PC-9 (cell line): Measurements from ENCODE around the gene RPS6KA5. TPM values are rescaled to one million over a fixed set of nuclear protein-coding genes. Genes with fewer than 3 reads are reported as not detected.

Source experiments
- BruUV-seq: library from RNA; stranded (reverse); fragments of 400-500 nt; replicated peaks from 2 replicates; lab custom pipeline; 2021; lab: Mats Ljungman, UMichigan
- CTCF ChIA-PET: fragments of 300-600 bp; sonication (Branson Sonifier 250); formaldehyde crosslinking; loops from one replicate; lab custom pipeline; 2022; ENCODE audit warnings: antibody characterized with exemption; lab: Charles Lee
- POLR2A ChIA-PET: fragments of 300-600 bp; sonication (Branson Sonifier 250); formaldehyde crosslinking; loops from one replicate; lab custom pipeline; 2022; ENCODE audit warnings: antibody characterized with exemption; ENCODE audit not compliant: unreplicated experiment; lab: Charles Lee
- DNase-seq, 2 experiments: peaks; one replicate each; pipeline versions ENCODE4 v3.0.0 to v3.0.0-alpha.2; 2015 to 2022; ENCODE audit warnings: mixed read lengths in 1 of 2
- H2AFZ ChIP-seq: fragments of 200-600 bp; sonication (generic); 2 replicates; pipeline ENCODE4 v1.8.1; 2017; ENCODE audit warnings: antibody characterized with exemption
- H3F3A ChIP-seq: fragments of 200-600 bp; sonication (generic); 2 replicates; pipeline ENCODE4 v1.8.1; 2017; ENCODE audit warnings: antibody characterized with exemption, mild to moderate bottlenecking, low read depth; ENCODE audit not compliant: insufficient read depth
- H3K27ac ChIP-seq: fragments of 200-600 bp; sonication (generic); 2 replicates; pipeline ENCODE4 v1.6.1; 2016; ENCODE audit warnings: mixed run types
- H3K27me3 ChIP-seq: fragments of 200-600 bp; sonication (generic); 2 replicates; pipeline ENCODE4 v1.6.1; 2016; ENCODE audit warnings: low read depth, mixed run types; ENCODE audit not compliant: insufficient read depth
- H3K36me3 ChIP-seq: fragments of 200-600 bp; sonication (generic); 2 replicates; pipeline ENCODE4 v1.6.1; 2016; ENCODE audit warnings: low read depth, mixed run types
- H3K4me1 ChIP-seq: fragments of 200-600 bp; sonication (generic); replicated peaks from 2 replicates; pipeline ENCODE4 v1.6.1; 2016; ENCODE audit warnings: mixed run types; ENCODE audit not compliant: insufficient read depth
- H3K4me2 ChIP-seq: fragments of 200-600 bp; sonication (generic); 2 replicates; pipeline ENCODE4 v1.6.1; 2017; ENCODE audit warnings: mixed run types
- H3K4me3 ChIP-seq: fragments of 200-600 bp; sonication (generic); 2 replicates; pipeline ENCODE4 v1.6.1; 2016; ENCODE audit warnings: mixed run types
- H3K79me2 ChIP-seq: fragments of 200-600 bp; sonication (generic); 2 replicates; pipeline ENCODE4 v1.6.1; 2017; ENCODE audit warnings: low read depth, mixed run types
- H3K9me2 ChIP-seq: fragments of 200-600 bp; sonication (generic); 2 replicates; pipeline ENCODE4 v1.8.1; 2017; ENCODE audit warnings: mild to moderate bottlenecking; ENCODE audit not compliant: insufficient read depth
- H3K9me3 ChIP-seq: fragments of 200-600 bp; sonication (generic); 2 replicates; pipeline ENCODE4 v1.8.1; 2016; ENCODE audit warnings: low read depth; ENCODE audit not compliant: insufficient read depth
- H4K20me1 ChIP-seq: fragments of 200-600 bp; sonication (generic); 2 replicates; pipeline ENCODE4 v1.8.1; 2017; ENCODE audit not compliant: insufficient read depth
- CTCF ChIP-seq: fragments of 200-600 bp; sonication (generic); conservative IDR thresholded peaks from 2 replicates; pipeline ENCODE4 v1.6.1; 2017; ENCODE audit warnings: mixed run types, antibody characterized with exemption, mild to moderate bottlenecking, moderate library complexity
- EZH2 ChIP-seq: fragments of 200-600 bp; sonication (generic); IDR thresholded peaks from 2 replicates; pipeline ENCODE4 v1.8.0; 2017; ENCODE audit warnings: antibody characterized with exemption, low read depth
- intact Hi-C: fragments of 100-400 bp; cut with micrococcal nuclease; formaldehyde crosslinking; loops from one replicate; pipeline ENCODE4 v1.10.0; 2022; ENCODE audit not compliant: unreplicated experiment
- total RNA-seq: library from RNA; stranded (reverse); gene quantifications from 2 replicates; pipeline ENCODE4 v1.2.3, GENCODE V29; 2021

RPS6KA5 gene
- total RNA-seq, 1 experiment from 2014 or later, result 3.5 TPM

- Histone ChIP-seq H3K4me3 (no peak overlapping the region), H3F3A (no peaks in the 10 kb centered on the region), H3K79me2 (no peaks in the 10 kb centered on the region), H3K4me2 (no peak overlapping the region), H3K27me3 (no peaks in the 10 kb centered on the region), H3K27ac (no peak overlapping the region), H2AFZ (no peak overlapping the region), H3K4me1 (no peaks in the 10 kb centered on the region), H3K9me2 (no peaks in the 10 kb centered on the region), H3K36me3 (no peaks in the 10 kb centered on the region), H3K9me3 (no peaks in the 10 kb centered on the region), H4K20me1 (no peaks in the 10 kb centered on the region)
- CTCF ChIA-PET, result no interaction called here
- intact Hi-C loops, result no loop called here
- no peak for DNase-seq
- TF ChIP-seq CTCF, result no peak
- TF ChIP-seq EZH2, result no peak
- POLR2A ChIA-PET, result no interaction called here
- BruUV-seq, result no TSS peak
Measured at GRCh38 chr14:90807060-90807459, 253.4 kb downstream of the RPS6KA5 start.

GRCh38 chr14:90805662-90806540, 254.5 kb downstream of the RPS6KA5 start:
- ChIA-PET POLR2A (no interaction called here), CTCF (no interaction called here)
- no peaks in the 10 kb centered on the region for H3K27me3 ChIP-seq
- intact Hi-C loops, result no loop called here
- DNase-seq, result no peak
- no peak overlapping the region for H2AFZ ChIP-seq
- H3K79me2 ChIP-seq, result no peaks in the 10 kb centered on the region
- no peaks in the 10 kb centered on the region for H3K4me1 ChIP-seq
- no TSS peak for BruUV-seq
- H3K4me2 ChIP-seq, result no peak overlapping the region
- no peaks in the 10 kb centered on the region for H4K20me1 ChIP-seq
- no peaks in the 10 kb centered on the region for H3K9me3 ChIP-seq
- H3K9me2 ChIP-seq, result no peaks in the 10 kb centered on the region
- TF ChIP-seq CTCF (no peak), EZH2 (no peak)
- no peak overlapping the region for H3K27ac ChIP-seq
- no peaks in the 10 kb centered on the region for H3K36me3 ChIP-seq
- no peak overlapping the region for H3K4me3 ChIP-seq
- no peaks in the 10 kb centered on the region for H3F3A ChIP-seq

GRCh38 chr14:90805084-90805391, 255.4 kb downstream of the RPS6KA5 start:
- BruUV-seq, result no TSS peak
- intact Hi-C loops, result no loop called here
- no peak for DNase-seq

More at GRCh38 chr14:90805084-90805391, 255.4 kb downstream of the RPS6KA5 start:
- H3K79me2 ChIP-seq, result no peaks in the 10 kb centered on the region
- H3K27me3 ChIP-seq, result no peaks in the 10 kb centered on the region
- H3K9me2 ChIP-seq, result no peaks in the 10 kb centered on the region
- H4K20me1 ChIP-seq, result no peaks in the 10 kb centered on the region
- ChIA-PET CTCF (no interaction called here), POLR2A (no interaction called here)
- TF ChIP-seq CTCF, result no peak
- TF ChIP-seq EZH2, result no peak
- H3K36me3 ChIP-seq, result no peaks in the 10 kb centered on the region
- no peak overlapping the region for H3K27ac ChIP-seq
- no peaks in the 10 kb centered on the region for H3F3A ChIP-seq
- no peak overlapping the region for H3K4me3 ChIP-seq
- no peaks in the 10 kb centered on the region for H3K4me1 ChIP-seq
- H3K9me3 ChIP-seq, result no peaks in the 10 kb centered on the region
- no peak overlapping the region for H3K4me2 ChIP-seq
- no peak overlapping the region for H2AFZ ChIP-seq
